GM12874 (cell line): ENCODE measurements around the gene MAGEA8.

Experiments used
- TF ChIP-seq, protein P1 (sequence below): IDR thresholded peaks from 2 replicates; pipeline ENCODE4 v1.5.1; 2011; ENCODE audit warnings: low read depth, mild to moderate bottlenecking, control low read depth, low read length, moderate library complexity; ENCODE audit not compliant: insufficient read depth

Gene MAGEA8

DNA sequence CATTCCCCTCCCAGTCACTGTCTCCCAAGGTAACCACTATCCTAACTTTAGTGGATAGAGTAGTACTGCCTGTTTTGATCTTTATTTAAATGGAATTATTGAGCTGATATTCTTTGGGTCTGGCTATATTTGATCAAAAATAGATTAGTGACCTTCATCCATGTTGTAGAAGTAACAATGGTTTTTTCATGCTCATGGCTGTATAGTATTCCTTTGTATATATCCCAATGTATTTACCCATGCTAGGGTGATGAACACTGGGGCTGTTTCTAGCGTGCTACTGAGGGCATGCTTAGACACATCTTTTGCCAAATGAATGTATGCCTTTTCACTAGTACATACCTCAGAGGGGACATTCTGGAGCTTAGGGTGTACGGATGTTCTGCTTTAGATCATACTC is 10.1 kb upstream of the MAGEA8 start:
- TF ChIP-seq, protein P1, sequence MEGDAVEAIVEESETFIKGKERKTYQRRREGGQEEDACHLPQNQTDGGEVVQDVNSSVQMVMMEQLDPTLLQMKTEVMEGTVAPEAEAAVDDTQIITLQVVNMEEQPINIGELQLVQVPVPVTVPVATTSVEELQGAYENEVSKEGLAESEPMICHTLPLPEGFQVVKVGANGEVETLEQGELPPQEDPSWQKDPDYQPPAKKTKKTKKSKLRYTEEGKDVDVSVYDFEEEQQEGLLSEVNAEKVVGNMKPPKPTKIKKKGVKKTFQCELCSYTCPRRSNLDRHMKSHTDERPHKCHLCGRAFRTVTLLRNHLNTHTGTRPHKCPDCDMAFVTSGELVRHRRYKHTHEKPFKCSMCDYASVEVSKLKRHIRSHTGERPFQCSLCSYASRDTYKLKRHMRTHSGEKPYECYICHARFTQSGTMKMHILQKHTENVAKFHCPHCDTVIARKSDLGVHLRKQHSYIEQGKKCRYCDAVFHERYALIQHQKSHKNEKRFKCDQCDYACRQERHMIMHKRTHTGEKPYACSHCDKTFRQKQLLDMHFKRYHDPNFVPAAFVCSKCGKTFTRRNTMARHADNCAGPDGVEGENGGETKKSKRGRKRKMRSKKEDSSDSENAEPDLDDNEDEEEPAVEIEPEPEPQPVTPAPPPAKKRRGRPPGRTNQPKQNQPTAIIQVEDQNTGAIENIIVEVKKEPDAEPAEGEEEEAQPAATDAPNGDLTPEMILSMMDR: no peak

DNA sequence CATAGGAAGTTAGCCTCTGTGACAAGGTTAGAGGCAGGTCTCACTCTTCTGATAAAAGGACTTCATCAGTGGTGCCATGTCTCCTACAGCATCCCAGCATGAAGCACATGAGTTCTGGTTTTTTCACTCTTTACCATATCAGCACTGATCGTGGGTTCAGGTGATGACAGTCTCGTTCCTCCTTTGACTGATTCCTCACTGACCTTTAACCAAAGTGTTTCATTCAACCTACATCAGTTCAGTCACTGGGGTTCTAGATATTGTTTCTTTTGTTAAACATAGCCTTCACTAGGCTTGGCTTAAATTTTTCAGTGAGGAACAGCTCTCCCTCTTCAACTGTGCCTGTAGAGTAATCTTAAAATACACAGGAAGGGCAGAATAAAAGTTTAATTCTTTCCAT is 9.6 kb upstream of the MAGEA8 start:
- TF ChIP-seq, protein P1: no peak

DNA sequence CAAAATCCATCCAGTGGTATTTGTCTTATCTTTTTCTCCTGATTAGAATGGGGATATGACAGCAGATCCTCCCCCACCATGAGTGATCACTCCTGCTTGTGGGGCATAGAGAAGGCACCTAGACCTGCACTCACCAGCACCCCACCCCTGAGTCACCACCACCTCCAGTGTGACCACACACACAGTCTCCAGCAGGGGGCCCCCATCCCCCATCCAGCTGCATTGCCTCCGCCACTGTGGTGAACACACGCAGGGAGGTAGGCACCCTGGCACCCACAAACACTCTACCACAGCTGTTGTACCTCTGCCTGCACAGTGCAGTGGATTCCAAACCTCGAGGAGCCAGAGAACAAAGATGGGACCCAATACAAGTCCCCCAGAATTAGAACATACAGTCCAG is 9.0 kb upstream of the MAGEA8 start:
- TF ChIP-seq, protein P1: peak; percentile 73

DNA sequence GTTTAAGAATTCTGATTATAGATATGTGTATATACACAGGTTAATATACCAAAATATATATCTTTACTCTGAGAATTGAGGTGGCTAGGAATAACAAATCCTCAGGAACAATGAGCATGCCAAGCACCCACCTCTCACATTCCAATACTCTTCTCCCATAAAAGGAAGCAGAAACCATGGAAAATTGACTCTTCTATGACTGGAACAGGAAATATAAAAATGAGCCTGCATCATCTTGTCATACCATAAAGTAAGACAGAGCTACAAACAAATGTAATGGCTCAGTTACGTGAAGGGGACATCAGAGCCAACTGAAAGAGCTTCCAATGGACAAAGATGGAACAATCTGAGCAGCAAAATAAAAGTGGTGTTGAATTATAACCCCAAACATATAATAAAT is 3.8 kb upstream of the MAGEA8 start:
- TF ChIP-seq, protein P1: no peak

DNA sequence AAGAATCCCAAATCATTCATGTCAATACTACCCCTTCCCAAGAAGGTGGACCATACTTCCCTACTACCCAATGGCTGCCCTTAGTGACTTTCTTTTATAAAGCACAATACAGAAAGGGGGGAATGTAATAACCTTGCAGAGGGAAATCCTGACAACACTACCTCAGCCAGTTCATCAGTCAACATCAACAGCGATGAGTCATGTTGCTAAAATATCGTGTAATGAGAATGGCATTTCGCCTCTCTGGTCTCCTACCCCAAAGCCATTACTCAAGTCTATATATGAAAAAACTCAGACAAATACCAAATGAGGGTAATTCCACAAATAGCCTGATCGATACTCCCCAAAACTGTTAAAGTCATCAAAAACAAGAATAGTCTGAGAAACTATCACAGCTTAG is 3.3 kb upstream of the MAGEA8 start:
- TF ChIP-seq, protein P1: no peak

DNA sequence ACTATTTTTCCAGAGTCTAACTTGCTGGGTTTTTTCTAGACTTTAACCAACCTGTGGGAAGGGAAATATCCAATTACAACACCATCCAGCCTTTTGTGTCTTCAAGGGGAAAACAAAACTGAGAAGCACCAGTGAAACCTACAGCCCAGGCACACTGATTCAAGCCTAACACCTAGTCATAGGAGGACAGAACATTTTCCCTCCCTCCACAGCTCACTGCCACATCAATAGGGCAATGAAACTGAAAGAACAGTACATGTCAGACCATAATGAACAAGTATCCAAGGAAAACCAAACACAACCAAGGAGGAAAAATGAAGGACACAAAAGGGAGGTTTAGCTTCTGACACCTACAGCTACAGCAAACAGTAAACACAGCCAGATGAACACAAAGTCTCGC is 17.6 kb downstream of the MAGEA8 start:
- TF ChIP-seq, protein P1: no peak

DNA sequence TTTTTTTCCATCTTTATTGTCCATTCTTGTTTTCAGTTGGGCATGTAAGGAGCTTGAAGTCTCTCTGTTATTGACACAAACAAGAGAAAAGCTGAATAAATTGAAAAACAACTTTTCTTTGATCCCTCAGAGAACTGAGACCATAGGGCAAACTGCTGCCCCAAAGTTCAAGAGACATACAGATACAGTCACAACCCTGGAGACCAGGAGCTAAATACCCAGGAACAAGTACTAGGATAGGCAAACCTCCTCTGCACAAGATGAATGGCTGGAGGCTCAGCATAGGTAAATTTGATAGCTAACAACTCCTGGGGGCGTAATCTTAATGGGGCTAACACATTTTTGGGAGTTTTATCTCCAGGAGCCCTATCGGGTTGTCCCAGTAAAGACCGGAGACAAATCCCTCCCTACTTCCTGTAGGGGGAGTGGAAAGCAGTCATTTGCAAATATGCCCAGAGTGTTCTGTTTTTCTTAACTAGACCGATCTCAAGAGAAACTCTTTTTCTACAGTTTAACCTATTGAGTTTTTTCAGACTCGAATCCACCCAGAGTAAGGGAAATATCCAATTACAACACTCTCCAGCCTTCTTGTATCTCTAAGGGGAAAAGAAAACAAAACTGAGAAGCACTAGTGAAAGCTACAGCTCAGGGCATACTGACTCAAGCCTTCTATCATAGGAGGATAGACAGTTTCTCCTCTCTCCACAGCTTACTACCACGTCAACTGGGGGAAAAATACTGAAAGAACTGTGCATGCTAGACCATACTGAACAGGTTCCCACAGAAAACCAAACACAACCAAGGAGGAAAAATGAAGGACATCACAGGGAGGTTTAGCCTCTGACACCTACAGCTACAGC is 23.1 kb downstream of the MAGEA8 start:
- TF ChIP-seq, protein P1: no peak

DNA sequence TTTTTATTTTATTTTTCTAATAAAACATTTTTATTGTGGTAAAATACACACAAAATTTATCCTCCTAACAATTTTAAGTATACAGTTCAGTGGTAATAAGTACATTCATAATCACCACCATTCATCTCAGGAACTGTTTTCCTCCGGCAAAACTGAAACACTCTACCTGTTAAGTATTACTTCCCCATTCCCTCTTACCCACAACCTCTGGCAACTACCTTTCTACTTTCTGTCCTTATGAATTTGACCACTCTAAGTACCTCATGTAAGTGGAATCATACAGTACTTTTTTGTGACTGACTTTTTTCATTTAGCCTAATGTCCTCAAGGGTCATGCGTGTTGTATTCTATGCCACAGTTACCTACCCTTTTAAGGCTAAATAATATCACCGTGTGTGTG is 27.3 kb downstream of the MAGEA8 start:
- TF ChIP-seq, protein P1: no peak
